AG04450 (cell line): ENCODE data around the gene FLNB. TPM values are rescaled to one million over a fixed set of nuclear protein-coding genes. Genes with fewer than 3 reads are reported as not detected.

Experiments
- CTCF ChIA-PET: fragments of 300-600, 350-600 bp; formaldehyde crosslinking; extraction: SDS; loops from one replicate; lab custom pipeline; 2022; ENCODE audit warnings: antibody characterized with exemption, inconsistent platforms; lab: Charles Lee
- POLR2A ChIA-PET: fragments of 350-600 bp; formaldehyde crosslinking; extraction: SDS; loops from one replicate; lab custom pipeline; 2021; ENCODE audit warnings: antibody characterized with exemption, inconsistent platforms; lab: Yijun Ruan, JAX
- DNase-seq: peaks from one replicate; pipeline ENCODE4 v3.0.0-alpha.2; 2011; ENCODE audit warnings: low read depth, low spot score
- H3K27ac ChIP-seq: one replicate; pipeline ENCODE4 v1.5.1; 2012; ENCODE audit warnings: low read depth, low read length, control low read depth
- H3K27me3 ChIP-seq: one replicate; pipeline ENCODE4 v1.6.0; 2012; ENCODE audit warnings: low read length; ENCODE audit not compliant: control insufficient read depth, insufficient read depth
- H3K4me3 ChIP-seq: 2 replicates; pipeline ENCODE4 v1.5.1; 2011; ENCODE audit warnings: mild to moderate bottlenecking, low read depth, low read length, control low read depth
- H3K9me3 ChIP-seq: 2 replicates; pipeline ENCODE4 v1.5.1; 2012; ENCODE audit warnings: low read length; ENCODE audit not compliant: control insufficient read depth, insufficient read depth
- polyA plus RNA-seq: library from polyadenylated mRNA; depleted of rRNA; stranded (reverse); fragments of >200 nt; gene quantifications from 2 replicates; pipeline ENCODE4 v1.2.3, GENCODE V29; 2011
- TF ChIP-seq, protein P1 (sequence below): IDR thresholded peaks from 2 replicates; pipeline ENCODE4 v1.5.1; 2011; ENCODE audit warnings: low read depth, low read length, control low read depth, inconsistent platforms

Gene FLNB
- polyA plus RNA-seq, 1 experiment = 89.6 TPM

DNA sequence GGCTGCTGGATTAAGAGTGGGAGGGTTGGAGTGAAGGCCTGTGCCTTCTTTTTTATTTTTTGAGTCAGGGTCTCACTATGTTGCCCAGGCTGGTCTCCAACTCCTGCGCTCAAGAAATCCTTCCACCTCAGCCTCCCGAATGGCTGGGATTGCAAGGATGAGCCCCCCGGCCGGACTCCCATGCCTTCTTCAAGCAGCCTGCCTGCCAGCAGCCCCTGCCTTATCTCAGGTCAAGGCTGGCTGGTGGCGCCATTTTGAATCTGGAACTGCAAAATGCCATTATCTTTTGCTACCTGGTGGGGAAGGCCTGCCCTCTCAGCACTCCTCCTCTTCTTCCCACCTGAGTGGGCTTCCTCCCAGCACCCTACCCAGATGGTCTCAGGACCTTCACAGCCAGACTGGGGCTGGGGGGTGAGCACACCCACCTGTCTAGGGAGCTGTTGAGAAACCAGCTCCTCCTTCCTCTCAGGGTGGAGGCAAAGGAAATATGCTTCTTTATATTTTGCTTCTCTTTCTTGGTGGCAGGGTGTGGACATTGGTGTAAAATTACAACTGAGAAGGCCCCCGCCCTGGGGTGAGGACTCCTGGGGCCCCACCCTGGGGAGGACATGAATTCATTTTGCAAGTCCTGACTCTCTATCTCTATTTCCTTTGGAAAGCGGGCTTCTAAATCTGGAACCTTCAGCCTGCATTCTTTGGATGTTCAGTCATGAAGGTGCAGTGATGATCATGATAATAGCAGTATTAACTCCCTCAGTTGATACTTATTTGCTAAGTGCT is 7.7 kb upstream of the FLNB start:
- no peaks in the 10 kb centered on the region for H3K9me3 ChIP-seq
- no peak overlapping the region for H3K27ac ChIP-seq
- no peak overlapping the region for H3K4me3 ChIP-seq
- no peak for DNase-seq
- CTCF ChIA-PET = no interaction called here
- TF ChIP-seq, protein P1, sequence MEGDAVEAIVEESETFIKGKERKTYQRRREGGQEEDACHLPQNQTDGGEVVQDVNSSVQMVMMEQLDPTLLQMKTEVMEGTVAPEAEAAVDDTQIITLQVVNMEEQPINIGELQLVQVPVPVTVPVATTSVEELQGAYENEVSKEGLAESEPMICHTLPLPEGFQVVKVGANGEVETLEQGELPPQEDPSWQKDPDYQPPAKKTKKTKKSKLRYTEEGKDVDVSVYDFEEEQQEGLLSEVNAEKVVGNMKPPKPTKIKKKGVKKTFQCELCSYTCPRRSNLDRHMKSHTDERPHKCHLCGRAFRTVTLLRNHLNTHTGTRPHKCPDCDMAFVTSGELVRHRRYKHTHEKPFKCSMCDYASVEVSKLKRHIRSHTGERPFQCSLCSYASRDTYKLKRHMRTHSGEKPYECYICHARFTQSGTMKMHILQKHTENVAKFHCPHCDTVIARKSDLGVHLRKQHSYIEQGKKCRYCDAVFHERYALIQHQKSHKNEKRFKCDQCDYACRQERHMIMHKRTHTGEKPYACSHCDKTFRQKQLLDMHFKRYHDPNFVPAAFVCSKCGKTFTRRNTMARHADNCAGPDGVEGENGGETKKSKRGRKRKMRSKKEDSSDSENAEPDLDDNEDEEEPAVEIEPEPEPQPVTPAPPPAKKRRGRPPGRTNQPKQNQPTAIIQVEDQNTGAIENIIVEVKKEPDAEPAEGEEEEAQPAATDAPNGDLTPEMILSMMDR = no peak
- POLR2A ChIA-PET = interaction anchor here (0.6 kb wide), 1 partner anchor 11 kb away, joined by 12 read pairs; no protein-coding TSS in a partner anchor
- no peaks in the 10 kb centered on the region for H3K27me3 ChIP-seq

DNA sequence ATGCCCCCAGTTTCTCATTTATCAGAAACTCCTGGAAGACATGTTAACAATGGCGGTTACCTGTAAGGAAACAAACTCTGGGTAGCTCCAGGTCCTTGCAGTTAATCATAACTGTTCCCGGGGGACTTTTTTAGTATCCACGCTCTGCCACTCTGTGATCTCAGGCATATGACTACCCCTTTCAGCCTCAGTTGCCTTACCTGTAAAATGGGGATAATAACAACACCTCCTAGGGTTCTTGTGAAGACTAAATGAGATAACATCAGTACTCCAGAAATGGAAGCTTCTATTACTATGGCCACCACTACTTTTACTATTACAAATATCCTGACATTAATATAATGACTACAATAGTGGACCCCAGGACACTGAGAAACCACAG is 7.1 kb upstream of the FLNB start:
- ChIA-PET POLR2A (interaction anchor here (0.6 kb wide), 1 partner anchor 11 kb away, joined by 12 read pairs; no protein-coding TSS in a partner anchor), CTCF (no interaction called here)
- Histone ChIP-seq H3K27me3 (no peaks in the 10 kb centered on the region), H3K4me3 (no peak overlapping the region), H3K27ac (no peak overlapping the region), H3K9me3 (no peaks in the 10 kb centered on the region)
- no peak for DNase-seq
- TF ChIP-seq, protein P1 = no peak

DNA sequence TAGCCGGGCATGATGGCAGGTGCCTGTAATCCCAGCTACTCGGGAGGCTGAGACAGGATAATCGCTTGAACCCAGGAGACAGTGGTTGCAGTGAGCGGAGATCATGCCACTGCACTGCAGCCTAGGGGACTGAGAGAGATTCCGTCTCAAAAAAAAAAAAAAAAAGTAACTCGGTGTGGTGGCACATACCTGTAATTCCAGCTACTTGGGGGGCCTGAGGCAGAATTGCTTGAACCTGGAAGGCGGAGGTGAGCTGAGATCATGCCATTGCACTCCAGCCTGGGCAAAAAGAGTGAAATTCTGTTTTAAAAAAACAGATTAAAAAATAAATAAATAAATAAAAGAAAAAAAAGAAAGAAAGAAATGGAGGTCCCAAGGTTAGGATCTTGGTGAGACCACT is 6.2 kb upstream of the FLNB start:
- Histone ChIP-seq H3K9me3 (no peaks in the 10 kb centered on the region), H3K27me3 (no peaks in the 10 kb centered on the region), H3K4me3 (no peak overlapping the region), H3K27ac (no peak overlapping the region)
- ChIA-PET CTCF (no interaction called here), POLR2A (interaction anchor here (0.7 kb wide), 1 partner anchor 17 kb away, joined by 5 read pairs; no protein-coding TSS in a partner anchor)
- TF ChIP-seq, protein P1 = no peak
- DNase-seq = no peak

DNA sequence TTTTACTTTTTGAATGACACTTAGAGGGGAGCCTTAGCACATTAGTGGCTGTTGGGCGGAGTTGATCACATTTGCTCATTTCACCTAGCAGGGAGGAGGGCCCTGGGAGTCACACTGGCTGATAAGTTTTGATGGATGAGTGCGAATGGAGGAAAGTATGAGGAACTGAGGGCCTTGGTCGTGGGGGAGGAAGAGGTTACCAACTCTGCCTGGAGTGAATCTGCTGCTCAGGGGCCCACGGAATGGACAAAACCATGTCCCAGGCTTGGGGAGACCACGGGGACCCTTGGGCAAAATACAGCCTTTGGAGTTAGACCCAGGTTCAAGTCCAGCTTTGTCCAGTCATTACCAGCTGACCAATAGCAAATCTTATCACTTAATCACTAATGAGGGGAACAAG is 5.1 kb upstream of the FLNB start:
- H3K27ac ChIP-seq = no peak overlapping the region
- TF ChIP-seq, protein P1 = no peak
- H3K4me3 ChIP-seq = no peak overlapping the region
- POLR2A ChIA-PET = no interaction called here
- no peak for DNase-seq
- H3K27me3 ChIP-seq = no peaks in the 10 kb centered on the region
- CTCF ChIA-PET = no interaction called here
- no peaks in the 10 kb centered on the region for H3K9me3 ChIP-seq

DNA sequence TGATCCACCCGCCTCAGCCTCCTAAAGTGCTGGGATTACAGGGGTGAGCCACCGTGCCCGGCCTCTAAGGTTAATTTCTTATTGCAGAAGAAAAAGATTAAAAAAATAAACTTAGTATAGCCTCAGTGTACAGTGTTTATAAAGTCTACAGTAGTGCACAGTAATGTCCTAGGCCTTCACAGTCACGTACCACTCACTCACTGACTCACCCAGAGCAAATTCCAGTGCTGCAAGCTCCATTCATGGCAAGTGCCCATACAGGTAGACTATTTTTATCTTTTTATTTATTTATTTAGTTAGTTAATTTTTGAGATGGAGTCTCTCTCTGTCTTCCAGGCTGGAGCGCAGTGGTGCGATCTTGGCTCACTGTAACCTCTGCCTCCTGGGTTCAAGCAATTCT is 3.2 kb upstream of the FLNB start:
- POLR2A ChIA-PET = interaction anchor here (0.6 kb wide), 2 partner anchors 13 to 122 kb away, joined by 3 to 7 read pairs; no protein-coding TSS in a partner anchor
- Histone ChIP-seq H3K4me3 (no peak overlapping the region), H3K9me3 (peaks cover 10% of the 10 kb centered on the region; the same call in 1 of the 2 replicates), H3K27ac (no peak overlapping the region), H3K27me3 (no peaks in the 10 kb centered on the region)
- DNase-seq = no peak
- TF ChIP-seq, protein P1 = no peak
- CTCF ChIA-PET = interaction anchor here (0.6 to 1.6 kb wide), 5 partner anchors 139 to 296 kb away, joined by 3 to 10 read pairs (median 5); no protein-coding TSS in a partner anchor
